GM20431 (cell line): ENCODE measurements around the gene CTBP1.

Experiments used
- in situ Hi-C: fragments of 300-500 bp; cut with MseI, MboI; formaldehyde crosslinking; loops from one replicate; pipeline ENCODE4 v1.15.0; 2020; ENCODE audit warnings: low sequenced_read_pairs; ENCODE audit not compliant: unreplicated experiment

The CTBP1 gene

DNA sequence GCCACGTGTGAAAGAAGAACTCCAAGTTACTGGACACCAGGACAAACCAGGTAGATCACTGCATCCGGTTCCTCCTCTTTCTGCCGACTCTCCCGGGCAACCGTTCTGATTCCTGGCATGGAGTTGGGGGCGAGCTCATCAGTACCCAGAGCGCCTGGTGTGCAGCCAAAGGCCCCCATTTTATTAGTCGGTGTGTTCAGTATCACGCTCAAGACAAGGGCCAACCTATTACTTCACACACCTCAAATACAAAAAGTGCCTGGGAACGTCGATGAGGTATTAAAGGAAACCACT, 2.8 kb upstream of the CTBP1 start:
- in situ Hi-C loops: no loop called here

DNA sequence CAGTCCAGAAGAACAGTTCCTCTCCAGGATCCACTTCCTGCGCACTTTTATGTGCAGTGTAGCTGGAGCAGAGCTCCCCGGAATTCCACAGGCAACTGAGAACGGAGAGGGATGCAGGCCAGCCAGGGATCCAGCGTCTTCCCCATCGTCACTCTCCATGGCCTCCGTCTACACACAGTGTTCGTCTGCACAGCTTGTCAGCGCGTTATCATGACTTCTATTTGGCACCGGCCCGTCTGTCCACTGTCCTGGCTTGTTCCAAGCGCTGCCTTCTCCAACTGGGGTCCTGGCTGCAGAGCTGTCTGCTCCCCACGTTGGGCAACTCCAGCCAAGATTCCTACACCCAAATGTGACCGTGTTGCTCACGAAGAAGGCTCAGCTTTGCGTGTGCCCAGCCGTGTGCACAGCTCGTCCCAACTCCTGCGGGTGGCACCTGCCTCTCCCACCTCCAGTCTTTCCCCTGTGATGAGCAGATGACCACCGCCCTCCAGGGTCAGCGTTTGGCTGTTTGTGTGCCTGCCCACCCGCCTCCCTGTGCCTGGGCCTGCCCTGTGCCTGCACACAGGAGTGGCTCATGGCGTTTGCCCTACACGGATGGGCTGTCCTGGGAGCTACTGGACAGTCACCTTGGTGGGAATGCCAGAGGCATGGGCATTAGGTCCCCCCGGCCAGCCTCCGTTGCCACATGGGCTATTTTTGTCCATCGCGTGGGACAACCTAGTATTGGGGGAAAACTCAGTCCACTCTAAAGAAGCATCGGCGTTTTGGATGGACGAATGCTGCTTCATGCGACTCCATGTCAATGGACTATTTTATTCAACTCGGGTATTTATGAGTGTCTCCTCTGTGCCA, 2.2 kb upstream of the CTBP1 start:
- in situ Hi-C loops: no loop called here

DNA sequence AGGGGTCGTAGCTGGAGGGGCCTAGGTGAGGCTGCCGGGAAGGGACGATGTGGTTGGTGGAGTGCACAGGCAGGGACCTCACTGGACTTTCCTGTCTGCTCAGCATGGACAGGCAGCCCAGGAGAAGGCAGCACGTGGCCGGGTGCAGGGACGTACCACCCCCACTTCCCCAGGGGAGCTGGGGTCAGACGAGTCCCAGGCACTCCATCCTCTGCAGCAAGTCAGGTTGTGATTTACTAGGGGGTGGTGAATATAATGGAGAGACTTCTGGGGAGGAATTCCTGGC, 1.5 kb upstream of the CTBP1 start:
- in situ Hi-C loops: no loop called here

DNA sequence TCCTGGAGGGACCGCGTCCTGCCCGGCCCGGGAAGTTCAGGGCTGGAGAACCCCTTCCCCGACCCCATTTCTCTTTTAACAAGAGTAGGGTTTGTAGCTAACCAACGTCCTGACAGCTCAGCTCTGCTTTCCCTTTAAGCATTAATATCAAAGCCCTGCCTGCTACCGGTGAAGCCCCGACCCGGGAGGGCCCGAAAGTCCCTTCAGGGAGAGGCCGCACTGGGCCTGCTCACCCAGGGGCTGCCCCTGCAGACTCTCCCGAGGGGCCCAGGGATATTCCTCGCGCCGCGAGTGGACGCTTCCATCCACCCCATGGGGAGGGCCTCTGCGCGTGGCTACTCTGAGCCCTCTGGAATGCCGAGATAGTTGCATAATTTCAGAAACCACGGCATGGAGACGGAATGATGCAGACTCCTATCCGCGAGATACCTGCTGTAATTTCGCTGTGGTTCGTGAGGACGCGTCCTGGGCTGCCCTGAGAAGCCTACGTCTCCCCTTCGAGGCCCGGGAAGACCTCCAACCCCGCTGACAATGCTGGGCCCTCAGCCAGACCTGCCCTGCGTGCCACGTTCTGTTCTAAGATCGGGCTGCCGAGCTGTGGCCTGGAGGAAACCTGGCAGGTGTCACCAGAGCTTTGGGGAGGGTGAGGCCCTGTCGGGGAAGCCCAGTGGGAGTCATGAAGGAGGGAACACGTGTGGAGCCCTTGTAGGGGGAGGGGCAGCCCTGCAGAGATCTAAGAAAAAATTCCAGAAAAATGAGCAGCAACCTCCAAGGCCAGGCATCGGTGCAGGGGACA, 999 bp upstream of the CTBP1 start:
- in situ Hi-C loops: no loop called here

DNA sequence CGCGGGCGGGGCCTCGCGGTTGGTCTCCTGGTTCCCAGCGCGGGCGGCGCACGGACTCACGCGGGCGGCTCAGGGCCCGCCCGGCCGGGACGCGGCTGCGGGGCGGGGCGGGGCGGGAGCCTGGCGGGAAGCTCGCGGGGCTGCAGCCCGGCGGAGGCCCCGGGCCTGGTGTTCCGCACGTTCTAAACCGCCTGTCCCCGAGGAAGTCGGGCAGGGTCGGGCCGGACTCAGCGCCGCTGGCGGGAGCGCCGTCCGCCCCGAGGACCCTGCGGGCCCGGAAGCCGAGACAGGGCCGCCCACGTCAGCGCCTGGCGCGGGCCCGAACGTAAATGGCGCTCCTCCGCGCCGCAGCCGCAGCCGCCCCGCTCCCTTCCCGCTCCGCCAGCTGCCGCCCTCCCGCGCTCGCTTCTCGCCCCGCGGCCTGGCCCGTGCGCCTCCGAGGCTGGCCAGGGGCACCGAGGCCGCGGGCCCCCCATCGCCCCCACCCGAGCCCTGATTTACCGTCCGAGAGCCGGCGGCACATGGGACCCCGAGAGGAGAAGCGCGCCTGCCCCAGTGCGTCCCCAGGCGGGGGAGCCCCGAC, 309 bp upstream of the CTBP1 start:
- in situ Hi-C loops: no loop called here

DNA sequence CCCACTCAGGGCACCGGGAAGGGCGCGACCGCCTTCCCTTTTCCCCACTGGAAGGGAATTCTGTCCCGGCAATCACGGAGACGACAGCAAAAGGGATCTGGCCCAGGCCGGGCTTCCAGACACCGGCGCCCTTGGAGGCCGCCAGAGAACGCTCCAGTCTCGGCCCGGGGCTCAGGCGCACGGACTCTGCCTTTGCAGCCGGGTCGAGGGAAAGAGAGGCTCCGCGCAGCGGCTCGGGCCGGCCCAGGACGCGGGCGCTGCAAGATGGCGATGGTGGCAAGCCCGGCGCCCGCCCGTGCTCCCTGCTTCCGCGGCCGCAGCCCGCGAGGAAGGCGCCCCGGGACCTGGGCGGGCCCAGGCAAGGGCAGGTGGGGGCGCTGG, 1.1 kb downstream of the CTBP1 start:
- in situ Hi-C loops: no loop called here

DNA sequence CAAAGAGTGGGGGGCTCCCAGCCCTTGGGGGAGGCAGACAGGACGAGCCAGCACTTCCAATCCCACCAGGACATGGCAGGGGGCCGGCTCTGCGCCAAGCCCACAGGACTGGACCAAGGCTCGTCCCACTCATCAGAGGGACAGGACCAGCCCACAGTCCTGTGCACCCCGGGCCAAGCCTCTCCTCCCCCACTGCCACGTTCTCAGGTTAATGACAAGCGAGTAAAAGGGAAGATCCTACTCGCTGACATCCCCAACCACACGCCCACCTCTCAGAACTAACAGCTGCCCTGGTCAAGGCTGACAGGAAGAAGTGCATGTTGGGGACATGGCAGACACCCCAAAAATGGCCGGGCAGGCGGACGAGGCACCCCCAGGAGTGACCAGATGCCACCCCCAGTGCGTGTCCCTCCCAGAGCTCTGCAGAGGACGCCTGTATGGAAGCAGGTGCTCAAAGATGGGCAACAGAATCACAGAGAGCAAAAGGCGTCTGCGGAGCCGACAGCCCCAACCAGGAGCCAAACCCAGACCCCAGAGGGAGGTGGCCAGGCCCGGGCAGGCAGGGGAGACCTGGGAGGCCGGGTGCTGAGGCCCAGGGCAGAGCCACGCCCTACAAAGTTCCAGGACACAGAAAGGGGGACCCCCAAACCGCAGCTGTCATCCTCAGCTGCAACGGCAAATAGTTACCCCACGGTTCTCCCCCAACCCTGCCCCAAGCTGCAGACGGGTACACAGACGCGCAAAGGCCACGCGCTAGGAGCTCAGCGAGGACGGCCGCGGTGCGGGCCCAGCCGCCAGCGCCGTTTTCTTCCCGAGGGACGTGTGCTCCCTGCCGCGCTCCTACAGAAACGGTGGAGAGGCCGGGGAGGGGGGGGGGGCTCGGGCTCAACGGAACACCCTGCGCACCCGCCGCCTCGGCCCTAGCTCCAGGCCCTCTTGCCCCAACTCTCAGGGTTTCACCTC, 1.7 kb downstream of the CTBP1 start:
- in situ Hi-C loops: no loop called here

DNA sequence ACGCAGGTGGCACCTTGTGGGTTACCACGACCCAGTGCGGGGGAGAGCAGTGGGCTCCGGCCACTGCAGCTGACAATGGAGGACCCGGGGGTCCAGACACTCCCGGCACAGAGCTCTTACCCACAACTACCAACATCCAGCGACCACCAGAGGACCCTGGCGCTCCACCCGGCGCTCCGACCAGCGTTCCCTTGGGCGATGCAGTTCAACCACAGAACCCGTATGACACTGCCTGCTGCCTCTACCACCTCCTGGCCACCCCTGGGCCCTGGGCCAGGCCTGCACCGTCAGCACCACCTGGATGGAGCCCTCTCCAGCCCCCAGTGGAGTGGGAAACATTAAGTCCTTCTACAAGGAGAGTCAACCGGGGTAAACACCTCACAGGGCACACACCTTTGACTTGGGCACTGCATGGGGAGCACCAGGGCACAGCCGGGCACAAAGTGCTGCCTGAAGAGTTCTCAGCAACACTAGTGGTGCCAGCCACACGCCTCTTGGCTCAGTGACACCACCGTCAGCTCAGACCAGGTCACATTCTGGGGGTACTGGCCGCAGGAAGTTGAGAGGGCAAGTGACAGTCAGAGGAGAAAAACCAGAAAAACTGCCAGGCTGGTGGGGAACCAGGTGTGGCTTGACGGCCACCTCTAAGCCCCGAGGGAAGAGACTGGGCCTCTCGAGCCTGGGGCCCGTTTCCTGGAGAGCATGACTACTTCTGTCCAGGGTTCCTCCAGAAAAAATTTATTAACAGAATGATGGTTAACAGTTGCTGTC, 2.6 kb downstream of the CTBP1 start:
- in situ Hi-C loops: no loop called here

DNA sequence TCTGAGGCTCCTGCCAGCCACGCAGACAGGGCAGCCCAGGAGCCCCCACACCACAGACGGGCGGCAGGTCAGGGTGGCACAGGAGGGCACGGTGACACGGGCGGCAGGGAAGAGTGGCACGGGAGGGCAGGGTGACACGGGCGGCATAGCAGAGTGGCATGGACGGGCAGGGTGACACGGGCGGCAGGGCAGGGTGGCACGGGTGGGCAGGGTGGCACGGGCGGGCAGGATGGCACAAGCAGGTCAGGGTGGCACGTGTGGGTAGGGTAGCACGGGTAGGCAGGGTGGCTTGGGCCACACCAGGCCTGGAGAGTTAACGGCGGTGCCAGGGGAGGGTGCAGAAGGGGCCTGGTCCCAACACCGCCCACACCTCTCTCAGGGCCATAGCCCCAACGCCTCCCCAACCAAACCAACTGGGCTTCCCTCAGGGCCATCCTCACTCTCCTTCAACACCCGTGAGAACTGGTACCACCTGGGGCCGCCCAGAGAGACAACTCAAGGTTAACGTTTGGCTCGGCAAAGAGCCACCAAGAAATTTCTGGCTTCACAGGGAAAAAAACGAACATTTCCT, 3.4 kb downstream of the CTBP1 start:
- in situ Hi-C loops: no loop called here

DNA sequence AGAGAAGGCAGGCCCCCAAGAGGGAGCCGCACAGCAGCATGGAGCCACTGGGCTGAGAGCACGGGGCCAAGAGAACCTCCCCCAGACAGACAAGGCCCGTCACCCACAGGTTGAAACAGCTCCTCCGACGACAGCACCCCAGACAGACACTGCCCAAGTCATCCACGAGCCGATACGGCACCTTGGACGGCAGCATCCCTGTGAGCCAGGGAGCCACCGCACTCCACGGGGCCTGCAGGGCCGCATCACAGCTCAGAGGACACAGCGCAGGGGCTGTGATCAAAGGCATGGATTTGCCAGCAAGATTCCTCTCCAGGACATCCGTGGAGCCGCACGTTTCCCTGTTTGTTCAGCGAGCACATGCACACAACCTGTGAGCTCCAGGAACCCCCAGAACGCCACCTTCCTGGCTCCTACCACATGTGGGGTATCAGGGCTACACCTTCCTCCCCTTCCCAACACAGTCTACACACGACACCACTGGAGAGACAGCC, 3.9 kb downstream of the CTBP1 start:
- in situ Hi-C loops: no loop called here

DNA sequence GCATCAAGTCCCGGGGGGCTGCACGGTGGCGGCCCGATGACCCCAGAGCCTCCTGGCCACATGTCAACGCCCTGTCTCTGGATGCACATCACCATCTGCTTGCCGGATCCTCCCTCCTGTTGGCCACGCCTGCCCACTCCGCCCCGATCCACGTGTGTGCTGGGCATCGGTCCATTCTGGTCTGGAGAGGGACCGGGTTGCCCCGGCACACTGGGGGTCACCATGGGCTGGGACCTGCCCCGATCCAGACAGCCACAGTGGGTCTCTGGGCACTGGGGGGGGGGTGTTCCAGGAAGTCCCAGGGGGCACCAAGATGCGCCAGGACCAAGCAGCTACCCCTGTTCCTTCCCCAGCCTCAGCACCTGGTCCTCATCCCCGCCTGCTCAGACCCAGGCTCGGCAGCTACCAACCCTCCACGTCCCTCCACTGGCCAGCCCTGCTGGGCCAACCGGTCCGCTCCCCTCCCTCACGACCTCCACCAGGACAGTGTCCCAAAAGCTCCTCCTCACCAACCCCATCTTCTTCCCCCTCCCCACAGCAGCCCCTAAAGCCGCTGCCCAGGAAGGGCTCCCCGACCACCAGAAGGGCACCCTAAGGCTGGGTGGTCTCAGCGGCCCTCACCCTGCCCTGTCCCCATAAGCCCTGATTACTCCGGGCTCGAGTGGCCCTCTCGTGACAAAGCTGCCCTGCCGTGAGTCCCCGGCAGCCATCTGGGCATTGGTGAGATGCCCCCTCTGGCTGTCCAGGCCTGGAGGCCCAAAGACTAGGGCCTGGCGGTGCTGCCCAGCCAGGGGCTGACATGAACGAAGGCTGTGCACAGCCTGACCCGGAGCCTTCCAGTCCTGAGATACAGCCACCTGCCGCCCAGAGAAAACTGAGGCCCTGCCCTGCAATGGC, 4.6 kb downstream of the CTBP1 start:
- in situ Hi-C loops: no loop called here

DNA sequence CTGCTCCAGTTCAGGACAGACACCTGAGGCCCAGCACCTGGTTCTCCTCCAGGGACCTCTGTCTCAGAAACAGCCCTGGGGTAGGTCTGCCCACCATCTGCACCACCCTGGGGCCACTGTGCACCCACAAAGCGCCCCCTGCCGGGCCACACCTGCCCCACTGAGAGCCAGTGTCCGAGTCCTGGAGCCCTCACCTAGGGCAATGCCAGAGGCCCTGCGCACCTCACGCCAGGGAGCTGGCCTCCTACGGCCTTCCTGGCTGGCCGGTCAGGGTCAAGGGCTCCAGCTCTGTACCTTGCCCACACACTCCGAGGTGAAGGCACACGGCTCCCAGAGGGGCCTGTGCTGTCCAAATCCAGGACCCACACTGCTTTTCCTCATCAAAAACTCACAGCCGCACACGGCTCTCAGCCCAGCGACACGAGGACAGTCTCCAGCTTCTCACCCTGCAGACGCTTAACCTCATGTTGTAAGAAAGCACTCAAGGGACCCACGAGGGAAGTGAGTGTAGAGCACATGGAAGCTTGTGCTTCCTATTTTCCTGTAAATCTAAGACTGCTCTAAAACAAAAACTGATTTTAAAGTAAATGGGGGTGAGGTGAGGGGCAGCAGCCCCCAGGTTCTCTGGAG, 5.4 kb downstream of the CTBP1 start:
- in situ Hi-C loops: no loop called here

DNA sequence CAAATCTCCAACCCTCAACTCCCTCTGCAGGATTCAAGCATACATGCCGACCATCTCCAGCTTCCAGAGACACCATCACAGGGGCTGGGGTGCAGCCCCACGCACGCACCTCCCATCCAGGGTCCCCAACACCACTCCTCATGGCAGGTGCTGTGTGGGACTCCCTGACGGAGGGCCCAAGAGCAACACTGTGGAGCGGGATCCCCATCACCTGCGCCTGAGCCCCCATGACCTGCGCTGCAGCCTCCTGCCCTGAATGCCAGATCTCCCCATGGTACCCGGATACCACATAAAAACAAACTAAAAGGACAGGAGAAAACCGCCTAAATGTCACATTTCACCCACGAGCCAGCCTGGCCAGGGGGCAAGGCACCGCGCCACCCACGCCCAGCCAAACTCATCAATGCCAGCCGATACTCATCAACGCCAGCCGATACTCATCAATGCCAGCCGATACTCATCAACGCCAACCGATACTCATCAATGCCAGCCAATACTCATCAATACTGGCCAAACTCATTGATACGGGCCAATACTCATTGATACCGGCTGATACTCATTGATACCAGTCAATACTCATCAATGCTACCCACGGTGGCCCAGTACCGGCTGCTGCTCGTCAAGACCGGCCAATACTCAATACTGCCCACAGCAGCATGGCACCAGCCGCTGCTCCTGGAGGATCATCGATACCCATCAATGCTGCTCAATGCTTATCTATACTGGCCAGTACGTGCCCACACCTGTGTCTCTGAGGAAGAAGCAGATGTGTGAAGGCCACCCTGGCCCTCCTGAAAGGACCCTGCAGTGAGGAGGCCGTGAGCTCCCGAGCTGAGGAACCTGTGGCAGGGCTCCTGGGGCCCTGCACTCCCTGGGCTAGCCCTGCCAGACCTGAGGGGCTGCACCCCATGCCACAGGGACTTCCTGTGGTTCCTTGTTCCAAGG, 6.2 kb downstream of the CTBP1 start:
- in situ Hi-C loops: no loop called here

DNA sequence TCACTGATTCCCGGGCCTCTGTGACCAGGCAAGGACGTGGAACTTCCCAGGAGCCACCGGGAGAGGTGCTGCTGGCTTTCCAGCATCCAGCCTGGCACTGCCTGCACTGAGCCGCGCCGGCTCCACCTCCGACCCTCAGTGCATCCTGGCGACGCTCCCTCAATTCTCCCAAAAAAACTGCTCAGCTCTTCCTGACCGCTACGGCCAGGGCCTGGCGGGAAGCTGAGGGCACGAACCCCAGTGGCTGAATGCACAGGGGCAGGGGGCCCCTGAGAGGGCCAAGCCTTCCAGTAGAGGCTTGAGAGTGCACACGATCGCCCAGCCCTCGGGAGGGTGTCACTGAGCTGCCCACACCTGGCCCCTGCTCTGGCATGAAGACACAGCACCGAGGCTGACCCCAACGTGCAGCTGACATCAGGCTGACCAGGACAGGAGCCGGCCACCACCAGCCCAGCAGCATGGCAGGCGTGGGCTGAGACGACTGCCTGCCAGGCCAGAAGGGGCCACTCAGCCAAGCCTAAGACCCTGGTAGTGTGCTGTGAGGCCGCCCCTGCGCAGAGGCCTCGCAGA, 6.9 kb downstream of the CTBP1 start:
- in situ Hi-C loops: no loop called here

DNA sequence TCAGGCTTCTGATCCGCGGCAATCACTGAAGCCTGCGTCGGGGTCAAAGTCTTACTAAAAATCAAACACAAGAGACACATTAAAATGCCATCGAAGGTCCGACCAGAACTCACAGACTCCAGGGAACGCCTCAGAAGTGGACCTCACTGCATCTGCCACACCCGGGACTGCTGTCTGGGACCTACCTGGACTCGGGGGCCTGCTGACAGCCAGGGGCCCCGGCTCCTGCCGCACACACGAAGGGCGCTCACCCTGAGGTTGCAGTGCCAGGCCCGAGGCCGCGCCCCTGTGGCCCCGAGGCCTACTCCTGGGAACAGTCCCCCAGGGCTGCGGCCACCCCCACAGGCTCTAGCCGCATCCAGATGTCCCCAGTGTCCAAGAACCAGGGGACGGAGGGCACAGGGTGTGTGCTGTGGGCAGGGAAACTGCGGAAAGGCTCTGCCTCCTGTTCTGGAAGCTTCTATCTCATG, 7.4 kb downstream of the CTBP1 start:
- in situ Hi-C loops: no loop called here

DNA sequence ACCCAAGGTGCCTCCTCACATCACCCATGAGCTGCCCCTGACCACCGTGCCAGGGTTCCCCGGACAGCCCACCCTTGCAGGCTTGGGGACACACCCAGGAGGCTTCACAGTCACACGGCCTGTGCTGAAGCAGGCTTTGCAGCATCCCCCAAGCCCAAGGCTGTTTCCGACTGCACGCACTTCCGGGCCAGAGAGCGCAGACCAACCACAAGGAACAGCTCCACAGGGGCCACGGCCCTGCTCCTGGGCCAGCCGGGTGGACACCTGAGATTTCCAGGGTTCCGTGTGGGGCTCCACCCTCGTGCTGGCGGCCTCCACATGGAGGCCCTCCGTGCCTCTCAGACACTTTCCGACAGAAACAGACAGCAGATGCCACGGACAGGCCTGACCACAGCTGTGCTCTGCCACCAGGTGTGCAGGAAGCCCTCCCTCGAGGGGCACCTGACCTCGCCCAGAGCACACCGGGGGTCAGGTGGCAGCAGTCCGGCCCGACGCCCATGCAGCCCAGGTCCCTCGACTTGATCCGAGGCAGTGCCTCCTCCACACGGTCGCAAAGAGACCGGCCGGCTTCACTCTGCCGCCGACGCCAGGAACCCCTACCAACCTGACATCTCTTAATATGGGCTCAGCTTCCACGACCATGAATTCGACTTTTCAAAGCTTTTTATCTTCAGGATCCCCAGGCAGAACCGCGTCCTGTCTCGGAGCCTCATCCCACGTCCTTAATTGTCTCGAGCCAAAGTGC, 8.0 kb downstream of the CTBP1 start:
- in situ Hi-C loops: no loop called here
